Measurements from ENCODE around the gene GABRP. TPM values are rescaled to one million over a fixed set of nuclear protein-coding genes. Genes with fewer than 3 reads are reported as not detected.
A peak's percentile ranks its signal among the peaks of the same experiment; 100 is the strongest.

The GABRP gene
- total RNA-seq, 1 donor from 2014 or later = 3.1 TPM

DNA sequence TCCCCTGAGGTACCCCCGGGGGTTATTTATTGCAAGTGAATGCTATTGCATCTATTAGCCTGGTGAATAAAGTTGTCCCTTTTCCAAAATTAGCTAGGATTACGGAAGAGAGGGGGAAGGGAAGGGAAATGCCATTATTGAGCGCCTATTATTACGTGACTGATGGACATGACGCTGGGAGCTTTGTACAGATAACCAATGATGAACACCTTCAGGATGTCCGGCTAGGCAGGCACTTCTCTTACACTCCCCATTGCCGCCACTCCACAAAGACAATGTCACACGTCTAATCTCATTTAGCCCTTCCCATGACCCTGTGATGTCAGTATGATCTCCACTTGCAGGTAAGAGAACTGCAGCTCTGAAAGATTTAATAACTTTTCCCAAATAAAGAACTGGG, 9.4 kb downstream of the GABRP start:
- Mint-ChIP-seq H3K4me1 (ENCODE audit: low read depth) (peaks cover 7% of the 10 kb centered on the region), H3K4me3 (ENCODE audit: low read depth) (no peak overlapping the region), H3K27ac (no peak overlapping the region), H3K9me3 (ENCODE audit: low read depth) (no peaks in the 10 kb centered on the region), H3K27me3 (peaks cover 39% of the 10 kb centered on the region), H3K36me3 (ENCODE audit: insufficient read depth) (no peaks in the 10 kb centered on the region)
- no peak for DNase-seq (ENCODE audit: low spot score, unreplicated experiment)
- TF ChIP-seq, protein P1, sequence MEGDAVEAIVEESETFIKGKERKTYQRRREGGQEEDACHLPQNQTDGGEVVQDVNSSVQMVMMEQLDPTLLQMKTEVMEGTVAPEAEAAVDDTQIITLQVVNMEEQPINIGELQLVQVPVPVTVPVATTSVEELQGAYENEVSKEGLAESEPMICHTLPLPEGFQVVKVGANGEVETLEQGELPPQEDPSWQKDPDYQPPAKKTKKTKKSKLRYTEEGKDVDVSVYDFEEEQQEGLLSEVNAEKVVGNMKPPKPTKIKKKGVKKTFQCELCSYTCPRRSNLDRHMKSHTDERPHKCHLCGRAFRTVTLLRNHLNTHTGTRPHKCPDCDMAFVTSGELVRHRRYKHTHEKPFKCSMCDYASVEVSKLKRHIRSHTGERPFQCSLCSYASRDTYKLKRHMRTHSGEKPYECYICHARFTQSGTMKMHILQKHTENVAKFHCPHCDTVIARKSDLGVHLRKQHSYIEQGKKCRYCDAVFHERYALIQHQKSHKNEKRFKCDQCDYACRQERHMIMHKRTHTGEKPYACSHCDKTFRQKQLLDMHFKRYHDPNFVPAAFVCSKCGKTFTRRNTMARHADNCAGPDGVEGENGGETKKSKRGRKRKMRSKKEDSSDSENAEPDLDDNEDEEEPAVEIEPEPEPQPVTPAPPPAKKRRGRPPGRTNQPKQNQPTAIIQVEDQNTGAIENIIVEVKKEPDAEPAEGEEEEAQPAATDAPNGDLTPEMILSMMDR (IDR thresholded peaks at IDR 0.05; ENCODE audit: unreplicated experiment) = no peak

DNA sequence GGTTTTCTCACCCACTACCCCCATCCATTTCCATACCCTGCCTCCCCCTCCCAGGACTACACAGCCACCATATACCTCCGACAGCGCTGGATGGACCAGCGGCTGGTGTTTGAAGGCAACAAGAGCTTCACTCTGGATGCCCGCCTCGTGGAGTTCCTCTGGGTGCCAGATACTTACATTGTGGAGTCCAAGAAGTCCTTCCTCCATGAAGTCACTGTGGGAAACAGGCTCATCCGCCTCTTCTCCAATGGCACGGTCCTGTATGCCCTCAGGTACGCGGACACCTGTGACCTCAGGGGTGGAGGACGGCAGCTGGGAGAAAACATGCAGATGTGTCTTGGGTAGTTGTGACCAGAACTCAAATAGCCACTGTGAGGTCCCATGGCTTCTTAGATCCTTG, 11.6 kb downstream of the GABRP start:
- no peak for DNase-seq (ENCODE audit: low spot score, unreplicated experiment)
- Mint-ChIP-seq H3K9me3 (ENCODE audit: low read depth) (no peaks in the 10 kb centered on the region), H3K4me3 (ENCODE audit: low read depth) (no peak overlapping the region), H3K27ac (no peak overlapping the region), H3K4me1 (ENCODE audit: low read depth) (no peaks in the 10 kb centered on the region), H3K27me3 (peaks cover 26% of the 10 kb centered on the region), H3K36me3 (ENCODE audit: insufficient read depth) (no peaks in the 10 kb centered on the region)
- TF ChIP-seq, protein P1 (IDR thresholded peaks at IDR 0.05; ENCODE audit: unreplicated experiment) = no peak

DNA sequence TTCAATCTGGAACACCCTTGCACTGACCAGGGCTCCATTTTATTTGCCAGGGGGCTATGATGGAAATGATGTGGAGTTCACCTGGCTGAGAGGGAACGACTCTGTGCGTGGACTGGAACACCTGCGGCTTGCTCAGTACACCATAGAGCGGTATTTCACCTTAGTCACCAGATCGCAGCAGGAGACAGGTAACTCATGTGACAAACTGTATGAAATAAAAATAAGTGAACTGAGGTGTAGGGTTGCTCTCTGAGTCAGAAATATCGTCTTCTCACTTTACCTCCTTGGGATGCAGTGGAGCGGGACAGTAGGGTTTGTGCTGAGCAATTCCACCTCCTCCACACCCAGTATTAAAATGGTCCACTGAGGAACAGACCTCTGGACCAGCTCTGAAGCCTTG, 22.1 kb downstream of the GABRP start:
- no peak for DNase-seq (ENCODE audit: low spot score, unreplicated experiment)
- TF ChIP-seq, protein P1 (IDR thresholded peaks at IDR 0.05; ENCODE audit: unreplicated experiment) = no peak
- H3K9me3 Mint-ChIP-seq (ENCODE audit: low read depth) = no peaks in the 10 kb centered on the region
- peaks cover 16% of the 10 kb centered on the region for H3K27me3 Mint-ChIP-seq
- H3K36me3 Mint-ChIP-seq (ENCODE audit: insufficient read depth) = no peaks in the 10 kb centered on the region
- no peak overlapping the region for H3K4me3 Mint-ChIP-seq (ENCODE audit: low read depth)
- no peaks in the 10 kb centered on the region for H3K4me1 Mint-ChIP-seq (ENCODE audit: low read depth)
- H3K27ac Mint-ChIP-seq = no peak overlapping the region

DNA sequence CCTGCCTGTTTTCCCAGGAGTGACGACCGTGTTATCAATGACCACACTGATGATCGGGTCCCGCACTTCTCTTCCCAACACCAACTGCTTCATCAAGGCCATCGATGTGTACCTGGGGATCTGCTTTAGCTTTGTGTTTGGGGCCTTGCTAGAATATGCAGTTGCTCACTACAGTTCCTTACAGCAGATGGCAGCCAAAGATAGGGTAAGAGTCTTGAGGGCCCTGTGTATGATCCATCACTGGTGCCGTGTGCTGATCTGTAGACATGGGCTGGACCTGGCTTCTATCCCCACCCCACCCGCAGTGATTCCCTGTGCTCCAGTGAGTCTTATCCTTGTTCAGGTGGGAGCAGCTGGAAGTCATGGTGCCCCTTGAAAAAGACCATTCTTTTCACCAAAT, 26.0 kb downstream of the GABRP start:
- TF ChIP-seq, protein P1 (IDR thresholded peaks at IDR 0.05; ENCODE audit: unreplicated experiment) = peak; percentile 49
- Mint-ChIP-seq H3K4me3 (ENCODE audit: low read depth) (no peak overlapping the region), H3K36me3 (ENCODE audit: insufficient read depth) (no peaks in the 10 kb centered on the region), H3K27me3 (peaks cover 5% of the 10 kb centered on the region), H3K9me3 (ENCODE audit: low read depth) (no peaks in the 10 kb centered on the region), H3K4me1 (ENCODE audit: low read depth) (no peaks in the 10 kb centered on the region), H3K27ac (no peak overlapping the region)
- no peak for DNase-seq (ENCODE audit: low spot score, unreplicated experiment)

DNA sequence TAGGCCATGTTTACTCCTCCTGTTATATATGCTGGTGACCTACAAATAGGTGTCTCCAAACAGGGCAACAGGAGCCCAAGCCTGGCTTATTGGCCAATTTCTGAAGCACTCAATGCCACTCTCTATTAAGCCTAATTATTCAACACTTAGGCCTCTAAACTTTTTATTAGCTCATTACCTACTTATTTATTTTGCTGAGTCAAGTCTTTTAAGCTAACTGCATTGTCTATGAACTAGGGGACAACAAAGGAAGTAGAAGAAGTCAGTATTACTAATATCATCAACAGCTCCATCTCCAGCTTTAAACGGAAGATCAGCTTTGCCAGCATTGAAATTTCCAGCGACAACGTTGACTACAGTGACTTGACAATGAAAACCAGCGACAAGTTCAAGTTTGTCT, 28.2 kb downstream of the GABRP start:
- Mint-ChIP-seq H3K27ac (no peak overlapping the region), H3K4me1 (ENCODE audit: low read depth) (no peaks in the 10 kb centered on the region), H3K27me3 (peaks cover 3% of the 10 kb centered on the region), H3K4me3 (ENCODE audit: low read depth) (no peak overlapping the region), H3K36me3 (ENCODE audit: insufficient read depth) (no peaks in the 10 kb centered on the region), H3K9me3 (ENCODE audit: low read depth) (no peaks in the 10 kb centered on the region)
- TF ChIP-seq, protein P1 (IDR thresholded peaks at IDR 0.05; ENCODE audit: unreplicated experiment) = no peak
- no peak for DNase-seq (ENCODE audit: low spot score, unreplicated experiment)

Data from progenitor cell of endocrine pancreas (in vitro differentiated cells).